LHCN-M2 (cell line): Measurements from ENCODE around the gene TIAM2. TPM values are rescaled to one million over a fixed set of nuclear protein-coding genes. Genes with fewer than 3 reads are reported as not detected.

Experiments used
- DNase-seq: peaks from one replicate; pipeline ENCODE4 v3.0.0-alpha.2; 2012; ENCODE audit warnings: low read depth
- total RNA-seq: library from RNA; depleted of rRNA; stranded (reverse); fragments of >200 nt; gene quantifications from 2 replicates; pipeline ENCODE4 v1.2.3, GENCODE V29; 2014

The TIAM2 gene
- total RNA-seq, 1 experiment from 2014 or later = 11.9 TPM

DNA sequence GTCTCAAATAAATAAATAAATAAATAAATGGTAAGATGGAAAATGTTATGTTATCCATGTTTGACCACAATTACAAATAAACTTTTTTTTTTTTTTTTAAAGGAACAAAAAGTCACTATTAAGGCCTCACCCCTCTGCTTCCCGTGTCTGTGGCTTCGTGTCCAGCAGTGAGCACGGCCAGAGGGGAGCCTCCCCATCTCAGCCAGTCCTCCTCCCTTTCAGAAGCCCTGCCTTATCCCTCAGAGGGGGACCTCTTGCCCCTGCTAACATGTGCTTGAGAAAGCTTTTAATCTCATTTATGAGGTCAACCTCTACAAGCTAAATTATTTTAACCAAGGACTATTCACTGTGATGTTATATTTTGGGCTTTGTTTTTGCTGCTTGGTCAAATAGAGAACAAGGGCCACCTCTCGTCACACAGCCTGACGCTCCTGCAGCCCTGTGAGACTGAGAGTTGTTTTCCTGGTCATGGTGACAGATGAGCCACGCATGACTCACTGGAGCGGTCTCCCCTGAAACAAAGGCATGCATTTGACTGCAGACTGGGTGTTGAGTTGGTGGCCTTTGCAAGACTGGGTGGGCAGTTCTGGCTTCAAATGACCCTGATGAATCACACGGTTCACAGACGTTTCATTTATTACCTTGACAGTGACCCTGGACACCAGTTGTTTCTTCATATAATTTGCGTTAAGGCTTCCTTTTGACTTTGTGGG is 131.8 kb downstream of the TIAM2 start:
- DNase-seq = peak; percentile 87

DNA sequence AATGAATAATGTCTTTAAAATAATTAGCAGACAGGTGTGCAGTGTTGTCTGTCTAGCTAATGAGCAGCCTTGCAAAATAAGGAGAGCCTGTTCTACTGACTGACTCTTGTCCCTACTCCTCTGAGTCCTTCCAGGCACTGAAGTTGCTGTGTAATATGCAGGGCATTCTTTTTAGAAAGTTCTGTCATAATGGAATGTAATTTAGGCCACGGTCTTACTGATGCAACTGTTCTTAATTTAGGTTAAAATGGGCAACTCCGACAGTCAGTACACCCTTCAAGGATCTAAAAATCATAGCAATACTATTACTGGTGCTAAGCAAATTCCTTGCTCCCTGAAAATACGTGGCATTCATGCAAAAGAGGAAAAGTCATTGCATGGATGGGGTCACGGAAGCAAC is 133.9 kb downstream of the TIAM2 start:
- DNase-seq = no peak

DNA sequence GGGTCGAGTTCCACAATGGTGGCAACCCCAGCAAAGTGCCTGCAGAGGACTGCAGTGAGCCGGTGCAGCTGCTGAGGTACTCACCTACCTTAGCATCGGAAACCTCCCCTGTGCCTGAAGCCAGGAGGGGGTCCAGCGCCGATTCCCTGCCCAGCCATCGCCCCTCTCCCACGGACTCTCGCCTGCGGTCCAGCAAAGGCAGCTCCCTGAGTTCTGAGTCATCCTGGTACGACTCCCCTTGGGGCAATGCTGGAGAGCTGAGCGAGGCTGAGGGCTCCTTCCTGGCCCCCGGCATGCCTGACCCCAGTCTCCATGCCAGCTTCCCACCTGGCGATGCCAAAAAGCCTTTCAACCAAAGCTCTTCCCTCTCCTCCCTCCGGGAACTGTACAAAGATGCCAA is 134.6 kb downstream of the TIAM2 start:
- DNase-seq = no peak

DNA sequence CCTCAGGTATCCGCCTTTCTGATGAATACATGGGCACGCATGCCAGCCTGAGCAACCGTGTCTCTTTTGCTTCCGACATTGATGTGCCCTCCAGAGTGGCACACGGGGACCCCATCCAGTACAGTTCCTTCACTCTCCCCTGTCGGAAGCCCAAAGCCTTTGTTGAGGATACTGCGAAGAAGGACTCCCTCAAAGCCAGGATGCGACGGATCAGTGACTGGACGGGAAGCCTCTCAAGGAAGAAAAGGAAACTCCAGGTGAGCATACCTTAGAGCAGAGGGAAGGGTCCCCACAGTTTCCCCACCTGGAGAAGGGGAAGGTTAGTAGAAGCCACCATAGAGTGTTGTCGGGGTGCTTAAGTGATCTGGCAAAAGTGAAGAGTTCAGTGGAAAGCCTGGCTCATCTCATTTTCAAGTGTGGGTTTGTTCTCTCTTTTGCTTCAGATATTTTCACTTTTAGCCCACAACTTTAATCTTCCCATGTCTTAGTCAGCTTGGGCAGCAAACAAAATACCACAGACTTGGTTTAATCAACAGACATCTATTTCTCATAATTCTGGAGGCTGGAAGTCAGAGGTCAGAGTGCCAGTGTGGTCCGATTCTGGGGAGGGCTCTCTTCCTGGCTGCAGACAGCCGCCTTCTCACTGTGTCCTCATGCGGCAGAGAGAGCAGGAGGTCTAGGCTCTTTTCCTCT is 135.2 kb downstream of the TIAM2 start:
- no peak for DNase-seq

DNA sequence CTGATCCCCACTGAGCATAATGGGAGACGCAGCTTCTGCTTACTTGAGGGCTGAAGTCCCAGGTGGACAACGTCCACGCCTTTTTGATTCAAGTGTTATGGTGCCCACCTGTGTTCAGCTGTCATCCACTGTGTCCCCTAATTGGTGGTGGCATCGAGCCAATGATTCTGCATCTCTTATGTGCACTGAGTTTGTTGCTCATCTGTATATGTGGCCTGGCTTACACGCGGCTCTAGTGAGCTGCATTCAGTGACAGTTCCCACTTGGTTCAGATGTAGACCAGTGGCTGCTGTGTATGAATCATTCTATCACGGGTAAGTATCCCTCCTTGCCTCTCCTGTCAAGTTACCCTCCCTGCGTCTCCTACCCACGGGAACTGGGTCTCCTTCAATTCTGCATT is 137.5 kb downstream of the TIAM2 start:
- DNase-seq = no peak

DNA sequence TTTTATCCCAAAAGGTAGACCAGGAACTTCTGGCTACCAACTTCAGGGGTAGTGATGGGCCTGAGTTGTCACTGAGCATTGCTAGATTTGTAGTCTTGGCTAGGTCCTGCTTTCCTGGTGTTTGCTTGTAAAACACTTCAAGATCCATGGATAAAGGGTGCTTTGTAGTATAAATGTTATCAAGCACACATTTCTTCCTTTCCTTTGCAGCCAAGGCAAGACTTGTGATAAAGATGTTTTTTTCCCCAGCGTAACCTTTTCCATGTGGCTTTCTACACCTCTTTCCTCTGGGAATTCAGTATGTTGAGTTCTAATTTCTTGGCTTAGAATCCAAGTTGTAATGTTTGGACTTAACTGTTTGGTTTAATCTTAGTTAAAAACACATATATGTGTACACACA is 145.9 kb downstream of the TIAM2 start:
- no peak for DNase-seq

DNA sequence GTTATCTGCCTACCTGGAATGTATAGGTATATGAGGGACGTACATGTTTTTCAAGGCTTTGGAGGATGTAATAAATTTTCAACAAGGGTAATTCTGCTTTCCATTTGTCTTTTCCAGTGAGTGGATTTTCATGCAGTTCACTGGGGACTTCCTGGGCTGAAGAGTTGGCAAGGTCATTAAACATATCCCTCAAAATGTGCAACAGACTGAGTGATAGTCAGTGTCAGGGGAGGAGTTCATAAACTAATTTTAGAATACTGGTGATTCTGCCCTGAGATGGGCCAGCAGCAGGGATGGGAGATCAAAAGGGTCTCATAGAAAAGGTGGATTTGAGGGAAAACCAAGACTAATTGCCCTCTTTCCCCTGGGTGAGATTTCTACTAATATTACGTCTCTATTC is 146.4 kb downstream of the TIAM2 start:
- no peak for DNase-seq

DNA sequence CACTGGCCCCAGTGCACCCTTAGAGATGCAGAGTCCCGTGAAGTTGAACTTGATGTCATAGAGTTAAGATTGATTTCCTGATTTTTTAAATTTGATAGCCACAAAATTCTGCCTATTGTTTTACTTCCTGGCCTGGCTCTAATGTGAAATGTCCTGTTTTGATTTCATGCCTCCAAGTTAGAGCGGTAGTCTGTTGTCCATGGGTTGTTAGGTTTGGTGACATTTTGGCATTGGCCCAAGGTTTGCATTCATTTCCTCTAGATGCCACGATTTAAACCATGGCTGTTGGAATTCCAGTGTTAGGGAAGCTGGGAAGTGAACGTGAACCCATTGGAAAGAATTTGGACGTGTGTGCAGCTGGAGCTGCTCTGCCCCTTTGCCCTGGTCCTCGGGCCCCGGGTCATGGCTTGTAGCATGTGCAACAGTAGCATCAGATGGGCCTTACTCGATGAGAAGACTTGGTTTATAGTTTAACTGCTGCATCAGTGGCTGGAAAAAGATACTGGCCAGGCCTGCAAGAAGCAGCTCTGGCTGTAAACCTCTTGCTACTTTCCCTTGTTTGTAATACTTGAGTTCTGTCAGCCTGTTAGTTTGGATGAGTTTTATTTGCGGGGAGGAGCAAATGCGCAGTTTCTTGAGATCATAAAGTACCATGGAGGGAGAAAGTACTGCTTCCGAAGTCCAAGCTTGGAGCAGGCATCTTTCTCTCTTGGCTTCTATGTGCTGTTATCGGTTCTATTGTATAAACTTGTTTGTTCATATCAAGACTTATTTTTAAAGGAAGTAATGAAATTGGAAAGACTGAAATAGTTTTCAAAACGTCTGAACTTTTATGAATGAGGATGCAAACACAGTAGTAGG is 147.3 kb downstream of the TIAM2 start:
- no peak for DNase-seq

DNA sequence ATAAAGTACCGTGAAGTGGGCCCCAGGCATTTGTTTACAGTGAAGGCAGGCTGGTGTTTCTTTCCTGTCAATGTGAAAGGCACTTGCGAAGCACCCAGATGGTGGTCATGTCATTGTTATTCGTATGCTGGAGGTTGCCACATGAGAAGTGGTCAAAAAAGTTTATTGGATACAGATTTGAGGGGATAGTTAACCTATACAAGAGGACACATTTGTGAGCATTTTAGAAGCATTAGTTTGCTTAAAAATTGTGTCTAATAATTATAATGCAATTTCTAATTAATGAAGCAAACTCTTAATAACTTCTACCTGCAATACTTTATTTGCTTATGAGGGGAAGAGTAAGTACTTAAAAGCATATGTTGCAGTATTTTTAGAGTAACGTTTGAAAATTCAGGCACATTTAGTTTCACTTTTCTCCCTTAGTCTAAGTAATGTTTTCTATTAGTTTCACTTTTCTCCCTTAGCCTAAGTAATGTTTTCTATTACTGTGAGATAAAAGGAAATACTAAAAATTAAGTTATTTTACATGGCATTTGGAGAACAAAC is 148.0 kb downstream of the TIAM2 start:
- DNase-seq = no peak

DNA sequence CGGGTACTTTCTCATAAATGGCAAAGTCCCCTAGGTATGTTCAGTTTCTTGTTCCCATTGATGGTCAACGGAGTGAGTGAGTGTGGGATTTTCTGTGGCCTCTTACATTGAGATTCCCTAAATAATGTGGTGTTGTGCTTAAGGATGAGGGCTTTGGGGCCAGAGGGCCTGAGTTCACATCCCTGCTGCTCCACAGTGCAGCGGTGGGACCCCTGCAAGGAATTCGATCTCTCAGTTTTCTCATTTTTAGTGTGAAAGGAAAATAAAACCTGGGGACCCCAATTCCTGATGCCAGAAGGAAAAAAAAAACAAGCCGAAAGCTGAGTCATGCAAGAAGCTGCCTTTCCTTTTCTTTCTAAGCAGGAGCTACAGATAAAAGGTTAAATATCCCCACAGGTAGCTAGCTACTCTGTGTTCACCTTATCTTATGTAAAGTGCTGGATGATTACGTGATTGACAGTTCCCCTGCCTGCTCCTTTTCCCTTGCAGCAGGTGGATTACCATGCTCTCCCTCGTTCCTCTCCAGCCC is 148.5 kb downstream of the TIAM2 start:
- DNase-seq = no peak

DNA sequence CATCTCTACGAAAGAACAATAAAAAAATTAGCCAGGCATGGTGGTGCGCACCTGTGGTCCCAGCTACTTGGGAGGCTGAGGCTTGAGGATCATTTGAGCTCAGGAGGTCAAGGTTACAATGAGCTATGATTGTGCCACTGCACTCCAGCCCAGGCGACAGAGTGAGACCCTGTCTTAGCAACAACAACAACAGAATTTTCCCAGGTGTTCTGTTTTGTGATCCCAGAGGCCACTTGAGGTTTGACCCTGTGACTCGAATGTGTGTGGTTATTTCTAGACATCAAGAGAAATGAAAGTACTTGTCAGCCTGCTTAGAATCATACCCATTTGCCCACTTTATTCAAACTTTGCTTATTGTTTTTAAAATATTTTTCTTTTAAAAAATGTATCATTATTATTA is 151.1 kb downstream of the TIAM2 start:
- no peak for DNase-seq

DNA sequence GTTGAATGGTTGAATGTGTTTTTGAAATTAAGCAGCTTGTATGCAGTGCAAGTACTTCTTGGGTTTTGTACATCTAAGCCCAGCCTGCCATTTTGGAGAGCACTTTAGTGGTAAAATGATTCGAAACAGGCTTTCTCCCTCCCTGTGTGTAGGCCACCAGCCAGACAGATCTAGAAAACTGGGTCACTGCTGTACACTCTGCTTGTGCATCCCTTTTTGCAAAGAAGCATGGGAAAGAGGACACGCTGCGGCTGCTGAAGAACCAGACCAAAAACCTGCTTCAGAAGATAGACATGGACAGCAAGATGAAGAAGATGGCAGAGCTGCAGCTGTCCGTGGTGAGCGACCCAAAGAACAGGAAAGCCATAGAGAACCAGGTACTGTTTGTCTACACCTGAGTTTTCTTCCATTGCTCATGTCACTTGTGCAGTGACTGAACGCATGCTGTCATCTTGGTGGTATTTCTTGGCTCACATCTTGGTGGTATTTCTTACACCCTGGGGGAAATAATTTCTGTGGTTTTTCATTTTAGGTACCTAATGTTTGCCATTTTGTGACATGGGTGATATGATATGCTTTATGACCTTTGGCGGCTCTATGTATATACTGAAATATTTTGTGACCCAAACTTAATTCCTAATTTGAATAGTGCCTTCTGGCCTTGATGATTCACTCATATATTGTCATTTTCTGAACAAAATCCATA is 153.0 kb downstream of the TIAM2 start:
- DNase-seq = no peak

DNA sequence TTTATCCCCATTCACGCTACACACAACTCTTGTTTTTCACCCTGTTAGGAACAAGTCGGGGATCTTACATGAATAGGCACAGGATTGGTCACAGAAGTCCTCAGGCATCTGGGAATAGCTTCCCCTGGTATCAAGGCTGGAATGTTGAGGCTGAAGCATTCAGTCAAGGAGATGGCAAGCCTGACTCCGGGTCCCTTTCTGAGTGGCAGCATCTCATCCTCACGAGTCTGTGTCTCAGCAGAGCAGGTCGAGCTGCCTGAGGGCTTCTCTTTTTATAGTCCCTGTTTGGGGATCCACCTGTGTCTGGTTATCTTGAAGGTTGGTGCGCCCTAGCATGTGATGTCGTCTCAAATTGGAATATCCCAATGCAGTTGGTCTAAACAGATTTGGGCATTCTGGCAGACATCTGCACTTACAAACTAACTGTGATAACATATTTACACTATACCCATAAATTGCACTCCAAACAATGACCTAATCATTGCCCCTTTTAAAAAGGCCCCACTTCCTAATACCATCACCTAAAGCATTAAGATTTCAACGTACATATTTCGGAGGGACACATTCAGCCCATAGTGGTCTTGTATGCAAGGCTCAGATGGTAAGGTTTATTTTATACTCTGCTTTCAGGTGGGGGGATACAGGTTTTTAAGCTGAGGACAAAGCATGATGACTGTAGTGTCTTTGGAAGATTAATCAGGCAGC is 156.0 kb downstream of the TIAM2 start:
- no peak for DNase-seq

DNA sequence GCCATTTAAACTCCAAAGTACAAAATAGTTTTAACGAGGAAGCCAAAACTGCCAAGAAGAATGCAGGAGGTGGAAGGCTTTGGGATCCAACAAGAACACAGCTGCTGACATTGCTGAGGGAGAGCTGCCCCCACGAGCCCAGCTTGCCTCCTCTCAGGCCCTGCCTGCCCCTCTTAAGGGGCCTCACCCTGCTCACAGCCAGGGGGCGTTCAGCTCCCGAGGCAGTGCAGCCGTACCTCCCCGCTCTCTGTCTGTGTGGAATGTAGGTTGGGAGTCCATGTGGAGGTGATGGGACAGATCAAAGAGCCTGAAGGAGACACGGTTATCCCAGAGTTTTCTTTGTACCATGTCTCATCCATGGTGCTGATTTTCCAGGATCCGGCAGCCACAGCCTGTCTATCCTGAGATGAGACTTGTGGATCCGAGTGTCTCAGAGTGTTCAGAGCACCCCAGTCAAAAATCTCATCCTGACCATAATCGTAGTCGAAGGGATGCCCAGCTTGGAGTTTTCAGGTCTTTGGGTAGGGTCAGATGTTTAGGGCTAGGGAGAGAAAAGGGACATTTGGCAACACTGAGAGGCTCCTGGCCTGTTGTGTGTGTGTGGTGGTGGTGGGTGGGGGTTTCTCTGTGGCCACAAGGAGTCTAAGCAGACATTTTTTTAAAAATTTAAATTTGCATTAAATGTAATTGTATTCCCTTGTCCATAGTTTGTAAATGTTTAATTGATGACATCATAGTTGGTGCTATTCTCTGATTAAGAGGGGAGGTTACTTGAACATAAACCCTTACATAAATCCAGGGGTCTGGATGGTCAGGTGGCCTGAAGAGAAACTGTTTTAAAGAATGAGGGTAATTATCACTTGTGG is 157.3 kb downstream of the TIAM2 start:
- no peak for DNase-seq

DNA sequence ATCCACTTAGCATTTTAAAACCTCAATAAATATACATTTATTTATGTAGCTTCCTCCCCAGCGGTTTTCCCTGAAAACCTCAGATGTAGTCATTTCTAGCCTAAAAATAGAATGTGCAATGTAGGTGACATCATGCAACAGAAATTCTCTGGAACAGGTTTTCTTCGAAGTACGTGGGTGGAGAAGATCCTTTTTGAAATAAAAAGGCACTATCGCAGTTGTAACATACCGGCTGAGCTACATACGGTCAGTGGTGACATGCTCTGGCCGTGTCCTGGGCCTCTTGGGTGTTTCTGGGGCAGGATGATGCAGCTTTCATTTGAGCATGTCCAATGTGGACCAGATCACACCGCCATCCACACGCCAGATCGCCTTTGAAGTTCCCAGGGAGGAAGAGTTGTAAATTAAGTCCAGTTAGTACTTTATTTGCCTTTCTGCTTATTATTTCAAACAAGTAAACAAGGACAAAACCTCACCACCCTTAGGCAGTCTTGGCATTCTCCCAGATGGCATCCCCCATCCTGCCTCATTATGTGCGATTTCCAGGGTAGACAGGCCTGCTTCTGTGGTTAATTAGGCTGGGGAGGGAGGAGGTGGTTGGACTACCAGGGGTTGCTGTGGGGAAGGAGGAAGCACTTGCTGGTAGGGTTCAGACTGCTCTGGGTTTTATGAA is 159.2 kb downstream of the TIAM2 start:
- DNase-seq = peak; percentile 81

DNA sequence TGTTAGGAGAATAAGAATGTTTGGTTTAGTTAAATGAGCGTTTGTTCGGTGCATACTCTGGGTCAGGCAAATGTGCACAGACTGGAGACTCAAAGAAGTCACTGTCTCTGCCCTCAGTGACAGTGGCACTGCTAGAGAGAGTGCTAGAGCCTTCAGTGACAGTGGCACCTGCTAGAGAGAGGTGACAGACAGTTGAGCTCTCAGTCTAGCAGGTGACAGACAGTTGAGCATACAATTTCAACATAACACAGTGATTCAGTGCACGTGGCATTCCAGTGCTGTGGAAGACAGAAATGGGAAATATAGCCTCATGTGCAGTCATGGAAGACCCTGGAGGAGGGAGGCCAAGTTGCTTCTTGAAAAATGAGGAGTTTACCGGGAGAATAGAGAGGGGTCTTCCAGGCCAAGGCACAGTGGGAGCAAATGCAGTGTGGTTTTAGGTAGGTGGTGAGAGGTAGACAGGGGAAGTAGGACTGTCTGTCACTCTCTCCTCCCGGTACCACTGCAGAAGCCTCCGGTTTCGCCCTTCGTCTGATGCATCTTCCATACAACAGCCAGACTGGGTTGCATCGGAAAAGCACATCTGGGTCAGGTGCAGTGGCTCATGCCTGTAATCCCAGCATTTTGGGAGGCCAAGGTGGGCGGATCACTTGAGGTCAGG is 160.8 kb downstream of the TIAM2 start:
- DNase-seq = peak; percentile 41

DNA sequence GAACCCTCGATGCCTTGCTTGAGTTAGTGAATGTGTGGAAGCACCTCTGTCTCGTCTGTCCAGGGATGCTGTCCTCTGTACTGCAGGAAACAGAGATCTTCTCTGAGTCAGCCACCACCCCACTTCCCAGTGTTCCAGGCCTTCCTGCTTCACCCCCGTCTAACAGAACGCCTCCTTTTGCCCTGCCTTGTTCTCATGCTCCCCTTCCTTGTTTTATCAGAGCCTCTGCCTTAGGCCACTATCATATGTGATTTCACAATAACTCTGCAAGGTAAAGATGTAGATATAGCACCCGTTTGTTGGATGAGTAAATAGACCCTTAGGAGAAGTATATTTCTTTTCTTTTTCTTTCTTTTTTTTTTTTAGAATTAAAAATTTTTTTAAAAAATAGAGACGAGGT is 162.0 kb downstream of the TIAM2 start:
- no peak for DNase-seq

DNA sequence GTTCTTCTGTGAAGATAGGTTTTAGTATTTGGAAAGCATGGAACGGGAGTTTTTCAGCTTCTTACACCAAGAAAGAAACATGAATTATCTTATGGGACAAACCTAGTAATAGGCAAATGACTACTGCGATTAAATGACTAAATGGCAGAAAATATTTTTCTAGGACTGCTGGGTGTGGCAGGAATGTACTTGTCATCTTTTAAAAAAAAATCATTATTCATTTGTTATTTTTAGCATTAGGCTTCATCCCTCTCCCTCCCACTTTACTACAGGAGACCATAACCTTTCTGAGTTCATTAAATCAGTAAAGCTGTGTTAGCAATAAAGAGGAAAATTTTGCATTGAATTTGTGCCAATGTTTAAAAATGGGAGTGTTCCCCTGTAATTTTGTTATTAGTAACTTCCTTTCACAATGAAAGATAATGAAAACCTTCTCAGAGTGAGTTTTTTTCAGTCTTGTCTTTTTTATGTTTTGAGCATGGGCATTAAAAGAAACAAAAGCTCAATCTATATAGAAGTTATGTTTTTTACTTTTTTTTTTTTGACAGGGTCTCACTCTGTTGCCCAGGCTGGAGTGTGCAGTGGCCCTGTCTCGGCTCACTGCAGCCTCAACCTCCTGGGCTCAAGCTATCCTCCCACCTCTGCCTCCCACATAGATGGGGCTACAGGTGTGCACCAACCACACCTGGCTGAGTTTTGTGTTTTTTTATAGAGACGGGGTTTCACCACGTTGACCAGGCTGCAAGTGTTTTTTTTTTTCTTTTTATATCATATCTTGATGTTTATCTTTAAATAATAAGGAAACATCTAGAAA is 163.1 kb downstream of the TIAM2 start:
- peak; percentile 61 for DNase-seq
